GM04504 (cell line): Measurements from ENCODE around the gene PSMB7.

Experiments used
- DNase-seq: peaks from one replicate; pipeline ENCODE4 v3.0.0-alpha.2; 2012; ENCODE audit warnings: low read depth

Gene PSMB7

DNA sequence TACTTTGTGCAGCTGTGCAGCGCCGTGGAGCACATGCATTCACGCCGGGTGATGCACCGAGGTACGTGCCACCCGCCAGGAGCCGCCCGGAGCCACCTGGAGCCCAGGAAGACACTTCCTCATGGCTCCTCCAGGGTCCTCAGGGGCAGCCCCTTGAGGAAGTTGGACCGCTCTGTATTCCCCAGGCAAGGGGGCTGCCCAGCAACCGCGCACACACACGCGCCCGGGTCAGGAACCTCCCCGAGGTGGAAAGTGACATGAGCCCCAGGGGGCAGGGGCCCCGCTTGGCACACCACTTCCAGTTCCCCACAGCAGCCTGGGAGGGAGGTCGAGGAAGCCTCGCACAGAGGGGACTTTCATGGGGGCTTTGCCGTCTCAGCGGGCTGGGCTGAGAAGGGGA is 88.9 kb downstream of the PSMB7 start:
- no peak for DNase-seq

DNA sequence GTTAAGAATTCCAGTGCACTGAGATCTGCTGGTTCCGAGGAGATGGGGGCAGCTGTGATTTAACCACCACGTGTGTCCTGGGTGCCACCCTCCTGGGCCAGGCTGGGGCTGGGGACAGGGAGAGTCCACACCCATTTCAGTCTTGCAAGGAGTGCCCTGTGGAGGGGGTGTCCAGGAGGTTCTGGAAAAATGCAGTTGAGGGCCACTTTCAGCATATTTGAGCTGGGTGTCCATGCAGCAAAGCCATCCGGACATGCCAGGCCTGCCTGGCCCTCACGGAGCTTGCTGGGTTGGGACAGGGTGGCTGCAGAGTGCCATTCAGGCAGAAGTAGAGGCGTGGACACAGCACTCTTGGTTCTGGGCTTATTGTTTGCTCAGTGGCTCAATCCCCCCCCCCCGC is 89.4 kb downstream of the PSMB7 start:
- DNase-seq, result no peak

DNA sequence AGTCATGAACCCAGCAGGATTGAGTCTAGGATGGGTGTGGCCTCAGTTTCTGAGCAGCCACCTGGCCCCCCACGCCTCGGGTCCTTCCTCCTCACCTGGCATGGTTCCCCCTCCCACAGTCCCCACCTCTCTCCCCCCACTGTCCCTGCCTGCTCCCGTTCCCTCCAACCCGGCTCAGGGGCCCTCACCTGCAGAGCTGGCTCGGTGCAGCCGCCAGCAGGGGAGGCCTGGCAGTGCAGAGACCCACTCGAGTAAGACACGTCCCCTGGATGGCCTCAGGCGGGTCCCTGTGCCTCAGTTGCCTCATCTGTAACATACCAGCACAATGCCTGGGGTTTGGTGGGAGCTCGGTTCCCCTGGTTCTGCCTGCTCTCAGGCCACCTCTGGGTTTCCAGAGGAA is 91.3 kb downstream of the PSMB7 start:
- DNase-seq, result no peak

DNA sequence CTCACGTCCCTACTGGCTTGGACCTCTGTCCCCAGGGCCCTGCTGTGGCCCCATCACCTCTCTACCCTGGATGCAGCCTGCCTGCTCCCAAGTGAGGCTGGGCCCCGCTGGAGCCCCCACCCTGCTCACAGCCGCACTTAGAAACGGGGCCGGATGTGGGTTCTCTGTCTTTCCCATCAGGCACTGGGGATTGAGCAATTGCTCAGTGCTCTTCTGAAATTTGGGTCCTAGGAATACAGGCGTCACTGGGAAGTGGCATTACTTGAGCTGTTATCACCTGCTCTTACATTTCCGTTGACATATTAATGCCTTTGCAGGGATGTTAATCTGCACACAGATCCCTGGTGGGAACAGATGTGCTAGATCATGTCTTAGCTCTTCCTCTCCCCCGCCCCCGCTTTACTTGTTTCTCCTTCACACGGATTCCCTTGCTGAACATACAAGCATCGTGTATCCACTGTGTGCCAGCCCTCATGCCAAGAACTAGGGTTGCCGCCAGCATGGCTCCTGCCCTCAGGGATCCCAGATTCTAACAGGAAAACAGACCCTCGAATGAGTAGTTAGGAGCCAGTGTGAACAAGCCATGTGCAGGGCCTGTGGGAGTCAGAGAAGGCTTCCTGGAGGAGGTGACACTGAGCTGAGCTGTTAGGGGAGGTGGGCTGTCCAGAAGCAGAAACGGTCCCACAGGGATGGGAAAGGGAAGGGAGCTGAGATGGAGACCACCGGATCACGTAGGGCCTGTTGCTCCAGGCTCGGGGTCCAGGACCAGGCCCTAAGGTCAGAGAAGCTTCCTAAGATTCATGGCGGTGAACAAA is 92.4 kb downstream of the PSMB7 start:
- no peak for DNase-seq

DNA sequence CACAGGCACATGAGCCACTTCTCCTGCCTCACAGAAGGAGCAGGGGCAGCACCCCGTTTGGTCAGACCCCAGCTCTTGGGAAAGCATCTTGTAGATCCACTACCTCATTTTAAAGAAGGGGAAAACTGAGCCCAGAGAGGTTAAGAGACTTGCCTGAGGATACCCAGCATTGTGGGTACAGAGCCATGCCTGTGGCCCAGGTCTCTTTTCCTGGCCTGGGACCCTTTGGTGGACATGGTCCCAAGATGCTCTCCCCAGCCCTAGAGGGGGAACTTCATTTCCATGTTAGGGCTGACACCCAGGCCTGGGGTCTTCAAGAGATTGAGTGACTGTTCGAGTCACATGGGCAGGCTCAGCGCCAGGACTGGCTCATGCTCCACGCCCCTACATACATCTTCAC is 93.3 kb downstream of the PSMB7 start:
- no peak for DNase-seq

DNA sequence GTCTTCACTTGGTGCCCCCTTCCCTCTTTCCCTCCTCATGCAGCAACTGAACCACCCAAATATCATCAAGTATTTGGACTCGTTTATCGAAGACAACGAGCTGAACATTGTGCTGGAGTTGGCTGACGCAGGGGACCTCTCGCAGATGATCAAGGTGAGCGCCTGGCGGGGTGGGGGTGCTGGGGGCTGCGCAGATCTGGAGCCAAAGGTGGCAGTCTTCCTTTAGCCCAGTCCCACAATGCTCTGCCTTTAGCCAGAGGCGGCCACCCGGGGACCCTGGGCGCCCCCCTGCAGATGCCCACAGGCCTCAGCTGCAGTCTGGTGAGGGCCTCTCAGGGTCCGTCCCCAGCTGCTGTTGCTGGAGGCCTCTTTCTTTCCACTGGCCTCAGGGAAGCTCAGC is 93.8 kb downstream of the PSMB7 start:
- no peak for DNase-seq

DNA sequence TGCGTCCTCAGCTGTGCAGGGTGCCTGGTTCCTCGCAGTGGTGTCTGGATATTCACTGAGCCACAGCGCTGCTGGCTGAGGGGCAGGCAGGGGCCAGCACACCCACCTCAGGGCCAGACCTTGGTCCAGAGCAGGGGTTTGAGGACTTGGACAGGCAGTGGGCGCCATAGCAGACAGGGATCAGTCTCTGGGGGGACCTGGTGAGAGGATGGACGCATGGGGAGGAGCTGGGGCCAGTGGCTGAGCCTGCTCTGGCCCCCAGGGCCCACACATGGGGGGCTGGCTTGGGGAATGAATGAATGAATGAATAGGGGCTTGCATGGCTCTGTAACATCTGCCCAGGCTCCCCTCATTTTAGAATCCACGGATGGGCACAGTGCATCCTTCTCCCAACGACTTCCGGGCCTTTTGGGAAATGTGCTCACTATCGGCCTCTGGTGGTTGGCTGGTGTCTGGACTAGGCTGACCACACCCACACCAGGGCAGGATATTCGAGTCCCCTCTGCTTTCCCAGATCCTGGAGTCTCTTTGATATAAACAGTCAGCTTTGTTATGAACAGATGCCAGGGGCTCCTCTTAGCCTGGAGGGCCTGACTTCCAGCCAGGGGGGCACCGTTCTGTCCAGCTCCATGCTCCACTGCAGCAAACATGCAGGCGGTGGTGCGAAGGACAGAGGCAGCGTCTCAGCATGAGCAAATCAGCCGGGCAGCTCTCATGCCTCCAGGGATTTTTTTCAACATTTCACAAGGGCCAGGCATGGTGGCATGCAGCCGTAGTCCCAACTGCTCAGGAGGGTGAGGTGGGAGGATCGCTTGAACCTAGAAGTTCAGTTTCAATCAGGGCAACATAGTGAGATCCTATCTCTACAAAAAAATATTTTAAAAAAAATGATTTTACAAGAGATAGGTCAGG is 94.9 kb downstream of the PSMB7 start:
- DNase-seq, result peak; percentile 35

DNA sequence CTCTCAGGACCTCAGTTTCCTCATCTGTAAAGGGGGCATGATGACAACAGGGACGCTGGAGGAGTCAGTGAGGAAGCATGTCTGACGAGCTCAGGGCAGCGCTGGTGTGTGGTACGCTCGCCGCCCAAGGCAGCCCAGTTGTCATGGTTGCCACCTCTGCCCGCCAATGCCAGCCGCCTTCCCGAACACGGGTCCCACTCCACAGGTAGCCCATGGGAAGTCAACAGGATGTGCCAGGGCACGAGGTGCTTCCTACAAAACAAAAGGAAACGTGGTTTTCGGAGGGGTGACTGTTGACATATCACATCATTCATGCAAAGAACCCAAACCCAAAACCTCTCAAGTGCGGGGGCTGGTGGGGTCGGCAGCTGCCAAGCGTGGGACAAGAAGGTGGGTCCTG is 99.4 kb downstream of the PSMB7 start:
- DNase-seq, result no peak

DNA sequence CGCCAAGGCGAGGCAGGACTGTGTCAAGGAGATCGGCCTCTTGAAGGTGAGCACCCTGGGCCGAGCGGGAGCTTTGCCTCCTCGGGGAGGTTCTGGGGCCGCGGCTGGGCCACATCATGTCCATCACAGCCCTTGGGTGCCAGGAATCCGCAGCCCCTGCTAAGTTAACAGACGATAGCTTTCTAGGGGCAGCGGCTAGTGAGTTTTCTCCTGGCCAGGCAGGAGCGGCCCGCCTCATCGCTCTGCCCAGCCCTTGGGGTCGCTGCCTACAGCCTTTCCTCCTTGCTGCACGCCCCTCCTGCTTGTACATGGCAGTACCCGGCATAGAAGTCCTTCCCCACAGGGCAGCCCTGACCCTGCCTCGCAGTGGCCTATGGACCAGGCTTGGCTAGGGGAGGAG is 101.3 kb downstream of the PSMB7 start:
- DNase-seq, result no peak

DNA sequence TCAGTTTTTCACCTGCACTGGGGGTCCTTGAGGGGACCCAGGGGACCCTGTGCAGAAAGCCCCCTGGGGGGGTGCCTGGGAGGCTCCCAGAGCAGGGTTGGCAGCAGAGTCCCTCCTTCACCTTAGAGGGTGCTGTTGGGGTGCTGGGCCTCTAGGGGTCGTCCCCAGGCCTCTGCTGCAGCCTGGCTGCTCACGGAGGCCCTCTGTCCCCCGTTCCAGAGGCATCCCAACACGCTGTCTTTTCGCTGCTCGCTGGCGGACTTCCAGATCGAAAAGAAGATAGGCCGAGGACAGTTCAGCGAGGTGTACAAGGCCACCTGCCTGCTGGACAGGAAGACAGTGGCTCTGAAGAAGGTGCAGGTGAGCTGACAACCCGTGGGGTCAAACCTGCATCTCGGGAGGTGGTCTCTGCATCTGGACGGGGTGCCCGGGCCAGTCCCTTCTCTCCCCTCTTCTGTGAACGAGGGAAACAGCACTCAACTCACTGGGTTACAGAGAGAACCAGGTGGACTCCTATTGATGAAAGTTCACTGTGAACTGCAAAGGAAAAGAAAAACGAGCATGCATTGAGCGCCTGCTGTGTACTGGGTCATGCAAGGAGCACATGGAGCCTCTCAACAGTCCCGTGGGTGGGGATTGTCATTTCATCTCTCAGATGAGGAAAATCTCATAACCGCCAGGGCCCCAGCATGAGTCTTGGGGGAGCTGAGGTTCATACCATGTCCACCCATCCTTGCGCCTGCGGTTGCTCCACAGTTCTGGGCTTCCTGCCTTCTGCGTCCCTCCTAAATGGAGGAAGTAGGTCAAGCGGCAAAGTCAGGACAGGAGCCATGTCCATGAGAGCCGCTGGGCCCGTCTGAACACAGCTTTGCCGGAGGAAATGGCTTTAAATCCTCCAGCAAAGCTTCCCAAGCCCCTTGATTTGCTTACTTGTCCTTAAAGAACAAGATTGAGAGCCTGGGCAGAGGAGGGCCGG is 102.7 kb downstream of the PSMB7 start:
- DNase-seq, result no peak

DNA sequence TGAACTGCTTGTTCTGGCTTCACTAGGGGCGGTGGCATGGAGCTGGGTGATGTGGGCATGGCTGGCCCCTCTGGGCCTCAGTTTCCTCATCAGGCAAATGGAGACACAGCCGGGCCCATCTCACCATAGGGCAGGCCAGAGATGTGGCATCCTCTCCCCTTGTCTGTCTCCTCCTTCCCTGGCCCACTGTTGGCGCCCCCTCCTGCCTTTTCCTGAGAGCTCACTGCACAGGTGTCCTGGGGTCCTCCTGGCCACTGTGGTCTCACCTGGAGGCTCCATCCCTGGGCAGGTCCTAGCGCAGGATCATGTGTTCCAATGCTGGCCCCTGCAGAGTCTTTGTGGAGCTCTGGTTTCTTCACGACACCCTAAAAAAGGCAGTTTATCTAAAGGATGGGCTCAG is 104.0 kb downstream of the PSMB7 start:
- no peak for DNase-seq

DNA sequence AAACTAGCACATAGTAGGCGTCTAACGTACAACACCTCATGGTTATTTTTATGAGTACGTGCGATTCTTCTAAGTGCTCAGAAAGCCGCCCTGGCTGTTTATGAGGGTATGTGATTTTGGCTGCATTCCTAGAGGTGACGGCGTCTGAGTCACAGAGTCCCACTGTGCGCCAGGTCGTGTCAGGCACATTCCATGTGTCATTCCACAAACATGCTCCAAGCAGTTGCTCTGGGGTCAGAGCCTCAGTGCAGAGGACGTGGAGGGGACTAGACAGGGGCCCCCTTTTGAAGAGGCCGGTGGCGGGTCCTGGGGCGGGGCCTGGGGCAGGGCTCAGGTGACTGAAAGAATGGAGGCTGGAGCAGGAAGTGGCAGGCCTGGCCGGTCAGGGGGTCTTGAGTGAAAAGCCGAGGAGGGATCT is 105.6 kb downstream of the PSMB7 start:
- DNase-seq, result peak; percentile 95

DNA sequence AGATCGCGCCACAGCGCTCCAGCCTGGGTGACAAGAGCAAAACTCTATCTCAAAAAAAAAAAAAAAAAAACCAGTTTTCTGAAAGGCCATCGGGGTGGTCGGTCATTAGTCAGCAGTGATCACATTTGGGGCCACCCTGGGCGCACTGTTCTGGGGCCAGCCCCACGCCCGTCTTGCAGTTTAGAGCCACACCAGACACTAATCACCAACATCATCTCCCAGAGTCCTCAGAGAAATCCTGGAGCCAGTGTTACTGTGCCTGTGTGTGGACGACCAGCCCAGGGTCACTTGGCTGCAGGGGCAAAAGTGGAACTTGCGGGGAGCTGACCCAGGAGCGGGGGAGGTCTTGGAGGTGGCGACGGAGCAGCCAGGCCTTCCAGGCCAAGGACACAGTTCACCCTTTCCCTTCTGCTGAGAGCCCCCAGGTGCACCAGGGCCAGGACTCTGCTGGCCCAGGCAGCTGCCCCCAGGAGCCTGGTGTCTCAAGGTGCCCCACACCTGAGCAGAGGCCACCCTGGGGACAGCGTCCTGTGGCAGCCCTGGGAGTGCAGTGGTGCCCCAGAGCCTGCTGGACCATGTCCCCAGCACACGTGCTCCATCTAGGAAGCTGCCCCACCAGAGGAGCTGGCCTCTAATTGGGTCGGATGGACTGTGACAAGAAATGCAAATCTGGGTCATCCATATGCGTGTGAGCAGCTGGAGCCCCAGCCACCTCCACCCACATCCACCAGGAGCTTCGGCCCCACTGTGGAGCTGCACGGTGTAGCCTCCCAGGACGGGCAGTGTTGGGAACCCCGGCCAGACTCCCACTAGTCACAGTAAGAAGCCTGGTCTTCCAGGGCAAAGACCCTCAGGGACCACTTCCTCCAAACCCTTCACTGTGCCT is 106.4 kb downstream of the PSMB7 start:
- no peak for DNase-seq

DNA sequence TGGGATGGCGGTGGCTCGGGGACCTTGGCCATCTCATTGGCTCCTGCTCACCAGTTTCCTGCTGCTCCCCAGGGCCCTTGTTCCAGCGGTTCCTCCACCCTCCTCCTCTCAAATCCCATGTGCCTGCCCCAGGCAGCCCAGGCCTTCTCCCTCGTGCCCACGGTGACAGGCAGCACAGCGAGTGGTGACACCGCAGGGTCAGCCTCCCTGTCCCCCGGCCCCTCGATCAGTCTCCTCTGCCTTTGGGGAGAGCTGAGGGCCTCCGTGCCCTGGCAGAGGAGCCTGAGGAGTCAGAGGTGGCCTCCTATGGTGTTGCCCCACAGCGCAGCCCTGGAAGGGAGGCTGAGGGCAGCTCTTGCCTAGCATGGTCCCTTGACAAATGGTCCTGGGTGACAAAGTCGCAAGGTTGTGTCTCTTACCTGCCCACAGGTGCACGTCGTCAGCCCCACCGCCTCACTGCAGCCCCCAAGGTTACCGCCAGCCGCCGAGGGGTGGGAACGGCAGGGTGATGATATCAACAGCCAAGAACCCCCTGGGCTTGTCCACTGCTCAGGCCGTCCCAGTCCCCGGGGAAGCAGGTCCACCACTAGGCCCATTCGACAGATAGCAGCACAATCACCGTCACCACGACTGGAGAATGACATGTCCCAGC is 107.7 kb downstream of the PSMB7 start:
- no peak for DNase-seq

DNA sequence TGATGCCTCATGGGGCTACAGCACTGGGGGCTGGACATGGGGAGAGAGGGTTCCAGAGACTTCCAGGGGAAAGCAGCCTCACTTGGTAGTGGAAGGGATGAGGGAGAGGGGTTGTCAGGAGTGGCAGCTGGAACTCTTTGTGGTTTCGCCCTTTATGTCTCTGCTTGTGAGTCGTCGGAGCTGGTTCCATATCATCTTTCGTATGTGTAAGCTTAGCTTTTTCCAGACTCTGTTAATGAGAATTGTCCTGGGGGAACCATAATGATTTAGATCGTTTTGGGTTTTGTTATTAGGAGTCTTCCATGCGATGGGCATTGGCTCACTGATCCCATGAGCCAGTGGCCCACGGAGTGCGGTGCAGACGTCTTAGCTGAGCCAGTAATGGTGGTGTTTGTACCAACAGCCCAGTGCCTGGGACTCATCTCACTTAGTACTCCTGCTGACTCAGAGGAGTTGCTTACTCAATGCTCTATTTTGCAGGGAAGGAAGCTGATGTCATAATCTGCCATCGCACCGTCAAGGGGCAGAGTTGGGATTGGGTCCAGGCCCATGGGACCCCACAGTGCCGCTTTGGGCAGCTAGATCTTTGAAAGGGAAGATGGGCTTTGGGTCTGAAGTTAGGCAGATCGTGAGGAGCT is 109.0 kb downstream of the PSMB7 start:
- DNase-seq, result peak; percentile 67

DNA sequence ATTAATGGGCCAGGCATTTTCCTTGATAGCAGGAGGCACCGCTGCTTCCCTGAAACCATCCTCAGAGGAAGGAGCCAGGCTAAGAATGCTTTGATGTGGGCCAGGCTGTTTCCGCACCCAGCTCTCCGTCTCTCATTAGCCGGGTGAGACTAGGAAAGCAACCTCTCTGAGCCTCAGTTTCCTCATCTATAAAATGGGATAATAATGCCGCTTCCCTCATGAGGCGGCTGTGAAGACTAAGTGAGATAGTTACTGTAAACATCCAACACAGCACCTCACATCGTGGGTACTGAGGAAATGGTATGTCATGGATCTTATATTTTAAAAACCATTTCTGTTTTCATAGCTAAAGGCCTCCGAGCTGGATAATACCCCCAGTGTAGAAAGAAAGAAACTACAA is 111.0 kb downstream of the PSMB7 start:
- no peak for DNase-seq

DNA sequence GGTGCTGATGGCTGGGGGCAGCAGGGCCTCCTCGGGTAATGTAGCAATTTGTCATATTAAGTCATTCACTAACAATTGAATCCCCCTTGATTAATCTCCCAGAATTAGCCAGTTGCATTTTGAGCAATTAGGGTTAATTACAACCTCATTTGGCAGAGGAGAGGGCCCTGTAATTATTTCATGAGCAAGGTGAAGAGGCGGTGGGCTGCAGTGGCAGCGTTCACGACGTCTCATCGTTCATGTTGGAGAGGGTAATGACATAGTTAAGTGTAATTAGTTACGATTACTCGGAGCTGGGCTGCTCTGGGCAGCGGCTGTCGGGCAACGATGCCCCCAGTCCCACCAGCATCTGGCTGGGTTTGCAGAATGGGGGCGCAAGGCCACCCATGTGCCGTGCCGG is 111.5 kb downstream of the PSMB7 start:
- DNase-seq, result no peak
